Uterus (tissue), 4 donors: ENCODE data around the gene PALB2. TPM values are rescaled to one million over a fixed set of nuclear protein-coding genes. Genes with fewer than 3 reads are reported as not detected.

Experiments used
- DNase-seq, 2 donors: peaks; one replicate each; pipeline ENCODE4 v3.0.0-alpha.2; 2019 to 2020
- H3K27ac ChIP-seq, 2 donors: fragments of 200-600 bp; sonication (generic); 1 replicate in 1 of 2; 2 replicates in 1 of 2; pipeline ENCODE4 v1.5.1; 2016 to 2018
- H3K27me3 ChIP-seq, 2 donors: fragments of 200-600 bp; sonication (generic); one replicate each; pipeline ENCODE4 v1.5.1; 2018 to 2019; ENCODE audit warnings: control low read depth in 1 of 2
- H3K36me3 ChIP-seq, 2 donors: fragments of 200-600 bp; sonication (generic); one replicate each; pipeline ENCODE4 v1.5.1; 2019; ENCODE audit warnings: control low read depth in 1 of 2
- H3K4me1 ChIP-seq, 2 donors: fragments of 200-600 bp; sonication (generic); one replicate each; pipeline ENCODE4 v1.5.1; 2018 to 2019; ENCODE audit warnings: control low read depth in 1 of 2
- H3K4me3 ChIP-seq, 2 donors: fragments of 200-600 bp; sonication (generic); 1 replicate in 1 of 2; 2 replicates in 1 of 2; pipeline ENCODE4 v1.5.1; 2018 to 2019; ENCODE audit warnings: mild to moderate bottlenecking in 1 of 2
- H3K9me3 ChIP-seq, 2 donors: fragments of 200-600 bp; sonication (generic); one replicate each; pipeline ENCODE4 v1.5.1; 2019; ENCODE audit warnings: control low read depth in 1 of 2
- POLR2A ChIP-seq, 2 donors: fragments of 450-650 bp; IDR thresholded peaks; one replicate each; pipeline ENCODE4 v1.6.1; 2016; ENCODE audit warnings: antibody characterized with exemption in 2 of 2, mild to moderate bottlenecking in 1 of 2, moderate library complexity in 1 of 2
- intact Hi-C: fragments of 100-400 bp; cut with DNase I; formaldehyde crosslinking; loops from one replicate; pipeline ENCODE4 v1.15.1; 2023; ENCODE audit warnings: low total_unique reads
- total RNA-seq, 4 donors: library from RNA; depleted of rRNA in 3 of 4; stranded (reverse); fragments of >200 nt in 3 of 4; gene quantifications; one replicate each; pipeline versions ENCODE4 v1.1.0 to v1.2.4, GENCODE V29; 2014 to 2023
- TF ChIP-seq, protein P1 (sequence below), 4 experiments: fragments of 200-600 bp in 2 of 4; fragments of 450-650 bp in 2 of 4; sonication (generic) in 2 of 4; IDR thresholded peaks; one replicate each; pipeline ENCODE4 v1.5.1; 2016 to 2019; ENCODE audit warnings: antibody characterized with exemption in 4 of 4, mild to moderate bottlenecking in 2 of 4, moderate library complexity in 1 of 4
- donor health status: DM: yes; HTN: yes; CAD: no.

Gene PALB2
- total RNA-seq = 10 to 100 TPM in 2 of 4 donors, 1 to 10 TPM in 2; 1.5 to 11.3 (median 6.5) TPM

GRCh38 chr16:23640931-23641765 is at the start of gene PALB2, which contains the start of gene DCTN5:
Gene PALB2 (minus strand): TSS chr16:23641310. CDS start chr16:23641157, 153 bp downstream.
Gene DCTN5 (plus strand): TSS chr16:23641466. CDS start chr16:23641543, 77 bp downstream.
- TF ChIP-seq, protein P1, sequence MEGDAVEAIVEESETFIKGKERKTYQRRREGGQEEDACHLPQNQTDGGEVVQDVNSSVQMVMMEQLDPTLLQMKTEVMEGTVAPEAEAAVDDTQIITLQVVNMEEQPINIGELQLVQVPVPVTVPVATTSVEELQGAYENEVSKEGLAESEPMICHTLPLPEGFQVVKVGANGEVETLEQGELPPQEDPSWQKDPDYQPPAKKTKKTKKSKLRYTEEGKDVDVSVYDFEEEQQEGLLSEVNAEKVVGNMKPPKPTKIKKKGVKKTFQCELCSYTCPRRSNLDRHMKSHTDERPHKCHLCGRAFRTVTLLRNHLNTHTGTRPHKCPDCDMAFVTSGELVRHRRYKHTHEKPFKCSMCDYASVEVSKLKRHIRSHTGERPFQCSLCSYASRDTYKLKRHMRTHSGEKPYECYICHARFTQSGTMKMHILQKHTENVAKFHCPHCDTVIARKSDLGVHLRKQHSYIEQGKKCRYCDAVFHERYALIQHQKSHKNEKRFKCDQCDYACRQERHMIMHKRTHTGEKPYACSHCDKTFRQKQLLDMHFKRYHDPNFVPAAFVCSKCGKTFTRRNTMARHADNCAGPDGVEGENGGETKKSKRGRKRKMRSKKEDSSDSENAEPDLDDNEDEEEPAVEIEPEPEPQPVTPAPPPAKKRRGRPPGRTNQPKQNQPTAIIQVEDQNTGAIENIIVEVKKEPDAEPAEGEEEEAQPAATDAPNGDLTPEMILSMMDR (IDR thresholded peaks at IDR 0.05) = peak in 3 of 4 experiments; percentile 9 to 45 (median 32)
- TF ChIP-seq POLR2A (IDR thresholded peaks at IDR 0.05) = peak in 1 of 2 donors; percentile 34
- peak; percentile 85 to 91 for DNase-seq
- Histone ChIP-seq H3K4me1 (peaks cover 0 to 13% of the 10 kb centered on the region in 2 donors), H3K9me3 (no peaks in the 10 kb centered on the region), H3K27ac (peak within 1 kb of the TSS; percentile 81 to 85), H3K27me3 (no peaks in the 10 kb centered on the region), H3K4me3 (peak within 1 kb of the TSS; percentile 84 to 99), H3K36me3 (no peaks in the 10 kb centered on the region)
- intact Hi-C loops = no loop called here

- intact Hi-C loops = no loop called here
- no peak overlapping the region for H3K27ac ChIP-seq
- H3K4me1 ChIP-seq = no peaks in the 10 kb centered on the region
- H3K27me3 ChIP-seq = no peaks in the 10 kb centered on the region
- no peak for DNase-seq
- no peaks in the 10 kb centered on the region for H3K36me3 ChIP-seq
- H3K9me3 ChIP-seq = no peaks in the 10 kb centered on the region
- H3K4me3 ChIP-seq = no peak overlapping the region
- TF ChIP-seq, protein P1 (IDR thresholded peaks at IDR 0.05) = no peak
- TF ChIP-seq POLR2A (IDR thresholded peaks at IDR 0.05) = no peak
These were observed 48.5 kb upstream of the PALB2 start for GRCh38 chr16:23689442-23690187.

DNA sequence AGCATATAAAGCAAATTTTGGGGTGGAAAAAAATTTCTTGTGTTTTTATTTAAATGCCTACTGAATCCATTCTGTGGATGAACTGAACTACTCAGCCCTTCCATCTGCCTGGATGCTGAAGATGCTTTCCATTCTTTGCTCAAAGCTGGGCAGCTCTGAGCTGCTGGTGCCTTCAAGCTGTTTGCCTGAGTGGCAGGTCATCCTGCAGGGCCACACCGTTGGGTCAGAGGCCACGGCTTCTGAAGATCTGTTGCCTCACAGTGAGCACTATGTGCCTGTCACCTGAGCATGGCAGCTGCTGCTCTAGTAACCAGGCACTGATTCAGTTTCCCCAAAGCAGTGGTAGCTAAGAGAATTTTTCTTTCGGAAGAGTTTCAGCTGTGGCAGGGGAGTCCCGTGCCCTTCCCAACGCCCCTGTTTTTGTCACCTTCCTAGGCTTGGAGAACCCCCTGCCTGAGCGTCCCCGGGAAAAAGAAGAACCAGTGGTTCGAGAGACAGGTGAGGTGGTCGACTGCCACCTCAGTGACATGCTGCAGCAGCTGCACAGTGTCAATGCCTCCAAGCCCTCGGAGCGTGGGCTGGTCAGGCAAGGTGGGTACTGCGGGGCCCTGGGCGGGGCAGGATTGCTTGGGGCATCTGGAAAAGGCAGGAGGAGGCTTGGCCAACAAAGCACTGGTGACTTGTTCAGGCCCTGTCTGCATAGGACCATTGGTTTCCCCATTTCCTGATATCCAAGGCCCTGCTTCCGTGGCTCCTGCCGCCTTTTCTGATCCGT is 46.1 kb upstream of the PALB2 start:
- DNase-seq = no peak
- Histone ChIP-seq H3K36me3 (no peaks in the 10 kb centered on the region), H3K9me3 (no peaks in the 10 kb centered on the region), H3K4me1 (no peaks in the 10 kb centered on the region), H3K4me3 (no peak overlapping the region), H3K27ac (no peak overlapping the region), H3K27me3 (no peaks in the 10 kb centered on the region)
- TF ChIP-seq, protein P1 (IDR thresholded peaks at IDR 0.05) = no peak
- TF ChIP-seq POLR2A (IDR thresholded peaks at IDR 0.05) = no peak
- intact Hi-C loops = no loop called here

DNA sequence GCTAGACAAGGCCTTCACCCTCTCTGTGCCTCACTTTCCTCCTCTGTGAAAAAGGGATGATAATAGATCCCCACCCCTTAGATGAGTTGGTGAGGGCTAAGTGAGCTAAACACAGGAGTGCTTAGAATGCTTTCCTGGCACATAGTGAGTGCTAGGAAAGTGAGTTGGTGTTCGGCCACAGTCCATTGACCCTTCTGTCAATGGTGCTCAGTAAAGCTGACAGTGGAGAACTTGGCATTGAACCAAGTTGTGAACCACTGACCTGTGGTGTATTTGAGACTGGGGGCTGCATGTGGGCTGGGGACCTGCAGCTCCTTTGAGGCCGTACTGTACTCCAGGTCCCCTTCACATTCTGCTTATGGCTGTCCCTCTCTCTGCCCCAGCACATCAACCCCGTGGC is 42.4 kb upstream of the PALB2 start:
- H3K27ac ChIP-seq = no peak overlapping the region
- no peaks in the 10 kb centered on the region for H3K4me1 ChIP-seq
- no peak for DNase-seq
- H3K27me3 ChIP-seq = no peaks in the 10 kb centered on the region
- intact Hi-C loops = no loop called here
- no peak for TF ChIP-seq POLR2A (IDR thresholded peaks at IDR 0.05)
- TF ChIP-seq, protein P1 (IDR thresholded peaks at IDR 0.05) = no peak
- no peaks in the 10 kb centered on the region for H3K9me3 ChIP-seq
- no peak overlapping the region for H3K4me3 ChIP-seq
- no peaks in the 10 kb centered on the region for H3K36me3 ChIP-seq
